Mucosa of descending colon (tissue), 3 donors: ENCODE data around the gene CABP4. TPM values are rescaled to one million over a fixed set of nuclear protein-coding genes. Genes with fewer than 3 reads are reported as not detected.

Experiments used
- ATAC-seq: fragments of 200-7000 bp; cut with Tn5 transposase; one replicate; pipeline ENCODE4 v1.9.1; 2020; ENCODE audit warnings: mild to moderate bottlenecking, moderate library complexity
- DNase-seq, 3 donors: peaks; one replicate each; pipeline ENCODE4 v3.0.0-alpha.2; 2020
- H3K36me3 ChIP-seq: fragments of 200-600 bp; one replicate; pipeline ENCODE4 v1.8.0; 2021; ENCODE audit warnings: low read depth, mild to moderate bottlenecking
- H3K4me1 ChIP-seq: fragments of 200-600 bp; one replicate; pipeline ENCODE4 v1.8.0; 2021; ENCODE audit warnings: low read depth, mild to moderate bottlenecking
- H3K4me3 ChIP-seq: fragments of 200-600 bp; one replicate; pipeline ENCODE4 v1.8.0; 2021; ENCODE audit warnings: mild to moderate bottlenecking
- H3K9me3 ChIP-seq: fragments of 200-600 bp; one replicate; pipeline ENCODE4 v1.8.0; 2021; ENCODE audit warnings: mild to moderate bottlenecking
- CTCF ChIP-seq: fragments of 200-600 bp; IDR thresholded peaks from one replicate; pipeline ENCODE4 v1.8.0; 2022; ENCODE audit warnings: antibody characterized with exemption, mild to moderate bottlenecking
- intact Hi-C, 2 donors: fragments of 100-400 bp; cut with DNase I in 1 of 2; cut with micrococcal nuclease in 1 of 2; formaldehyde crosslinking; loops; one replicate each; pipeline versions ENCODE4 v1.11.0 to v1.11.1; 2022; cut with DNase I, micrococcal nuclease
- total RNA-seq, 3 donors: library from RNA; stranded (reverse); fragmentation: NEBNext Ultra II Directional in 2 of 3; extraction: Animal tissue kit (Norgen Biotek cat#: 25700) in 2 of 3; gene quantifications; one replicate each; pipeline versions ENCODE4 v1.2.1 to v1.2.4, GENCODE V29; 2021 to 2023
- donor health status: DM: no; HTN: no; CAD: no; lungs with moderate emphysema.
- donor health status: DM: no; HTN: no; CAD: no.
- donor health status: DM: no; HTN: yes; CAD: no.

Gene CABP4
- total RNA-seq, 3 donors from 2014 or later: 0.95 to 1.9 (median 1.2) TPM

DNA sequence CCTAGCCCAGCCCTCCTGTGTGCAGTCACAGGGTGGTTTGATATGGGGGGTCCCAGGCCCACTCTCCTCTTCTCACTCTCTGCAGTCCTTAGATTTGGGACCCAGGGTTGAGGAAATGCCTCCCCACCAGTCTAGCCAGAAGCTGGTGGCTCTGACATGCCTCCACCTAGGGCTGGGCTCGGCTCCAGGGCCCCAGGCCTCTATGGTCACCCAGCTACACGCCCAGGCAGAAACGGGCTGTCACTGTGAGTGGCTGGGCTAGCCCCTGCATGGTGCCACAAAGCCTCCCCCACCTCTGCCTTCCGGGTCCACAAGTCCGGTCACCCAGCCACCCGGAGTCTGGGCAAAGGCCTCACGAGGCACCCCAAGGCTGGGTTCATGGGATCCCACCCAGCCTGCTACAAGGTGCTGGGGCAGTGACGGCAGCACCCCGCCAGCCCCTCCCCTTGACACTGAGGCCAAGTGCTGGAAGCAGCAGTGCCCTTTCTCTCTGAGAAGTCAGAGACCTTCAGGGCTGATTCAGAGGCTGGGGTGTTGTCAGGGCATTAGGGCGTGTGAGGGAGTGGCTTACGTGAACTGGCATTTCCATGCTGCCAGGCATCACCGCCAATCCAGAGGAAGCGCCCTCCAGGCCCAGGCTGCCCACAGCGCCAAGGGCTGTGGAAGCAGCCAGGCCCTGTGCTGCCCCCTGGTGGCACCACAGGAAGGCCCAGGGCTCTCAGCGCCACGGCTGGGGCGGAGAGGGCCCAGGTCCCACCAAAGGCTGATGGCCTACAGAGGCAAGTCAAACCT, 50.6 kb downstream of the CABP4 start:
- peak; percentile 94 to 96 (median 95) for DNase-seq
- peaks cover 31% of the 10 kb centered on the region for H3K4me1 ChIP-seq
- TF ChIP-seq CTCF: peak; percentile 95
- H3K4me3 ChIP-seq: no peak overlapping the region
- H3K36me3 ChIP-seq: no peaks in the 10 kb centered on the region
- intact Hi-C loops: no loop called here
- ATAC-seq: peak; percentile 65
- H3K9me3 ChIP-seq: no peaks in the 10 kb centered on the region

DNA sequence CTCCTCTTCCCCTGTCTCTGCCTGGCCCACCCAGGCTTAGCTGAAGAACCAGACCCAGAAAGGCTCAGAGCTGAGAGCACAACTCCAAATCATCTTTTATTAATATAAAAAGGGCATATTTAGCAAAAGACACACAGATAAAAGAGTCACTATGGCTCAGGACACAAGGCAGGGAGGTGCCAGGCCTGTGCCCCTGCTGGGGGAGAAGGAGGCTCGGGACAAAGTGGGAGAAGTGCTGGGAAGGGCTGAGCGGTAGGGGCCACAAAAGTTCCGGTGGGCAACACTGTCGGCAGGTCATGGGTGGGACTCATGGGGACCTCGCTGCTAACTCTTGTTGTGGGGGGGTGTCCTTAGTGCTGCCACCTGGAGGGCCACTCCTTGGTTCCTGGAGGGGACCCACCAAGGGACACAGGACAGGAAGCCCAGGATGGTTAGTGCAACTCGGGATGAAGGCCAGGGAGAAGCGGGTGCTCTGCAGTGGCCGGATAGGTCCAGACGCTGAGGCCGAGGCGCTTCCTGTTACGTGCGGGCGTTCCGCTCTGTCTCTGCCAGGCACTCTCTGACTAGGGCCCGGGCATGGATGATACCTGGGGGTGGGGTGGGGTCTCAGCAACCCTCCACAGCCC, 51.4 kb downstream of the CABP4 start:
- DNase-seq: peak; percentile 53 to 74 (median 54)
- no peak for ATAC-seq
- no peak for TF ChIP-seq CTCF
- Histone ChIP-seq H3K36me3 (no peaks in the 10 kb centered on the region), H3K4me3 (no peak overlapping the region), H3K9me3 (no peaks in the 10 kb centered on the region), H3K4me1 (peaks cover 31% of the 10 kb centered on the region)
- intact Hi-C loops: no loop called here

- Histone ChIP-seq H3K4me3 (peak overlapping the region; percentile 50), H3K36me3 (no peaks in the 10 kb centered on the region), H3K9me3 (no peaks in the 10 kb centered on the region), H3K4me1 (peaks cover 31% of the 10 kb centered on the region)
- DNase-seq (no peak), ATAC-seq (peak; percentile 42)
- TF ChIP-seq CTCF: no peak
- intact Hi-C loops: no loop called here
Measured at GRCh38 chr11:67507242-67507863, 52.2 kb downstream of the CABP4 start.

DNA sequence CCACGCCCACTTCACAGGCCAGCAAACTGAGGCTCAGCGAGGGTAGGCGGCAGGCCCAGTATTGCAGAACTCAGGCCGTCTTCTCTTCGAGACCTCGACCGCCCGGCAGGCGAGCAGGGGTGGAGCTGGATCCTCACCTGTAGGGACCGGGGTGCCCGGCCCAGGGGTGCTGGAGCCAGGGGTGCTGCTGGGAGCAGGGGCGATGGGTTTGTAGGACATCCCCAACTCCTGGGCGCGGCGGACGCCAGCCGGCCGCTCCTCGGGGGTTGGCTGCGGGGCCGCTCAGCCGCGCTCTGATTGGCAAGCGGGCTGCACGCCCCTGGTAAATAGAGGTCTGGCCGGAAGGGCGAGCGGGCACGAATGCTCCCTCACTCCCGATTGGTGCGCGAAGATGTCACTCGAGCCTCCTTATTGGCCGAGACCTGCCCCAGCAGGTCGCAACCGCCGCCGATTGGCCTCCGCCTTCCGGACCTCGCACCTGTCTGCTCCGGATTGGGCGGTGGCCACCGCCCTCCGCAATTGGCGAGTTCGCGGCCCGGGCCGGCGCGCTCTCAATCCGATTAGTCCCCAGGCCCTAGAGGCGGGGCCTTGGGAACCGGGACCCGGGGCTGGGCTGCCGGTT, 52.8 kb downstream of the CABP4 start, which contains the start of gene CDK2AP2:
CDK2AP2 (minus strand) TSS at position 299 of the 622 bp plus-strand sequence; CDS start at position 219, 80 bp downstream.
- H3K4me3 ChIP-seq: peak within 1 kb of the TSS; percentile 50
- ATAC-seq (peak; percentile 73), DNase-seq (peak; percentile 100)
- no peaks in the 10 kb centered on the region for H3K36me3 ChIP-seq
- intact Hi-C loops: no loop called here
- H3K4me1 ChIP-seq: peaks cover 31% of the 10 kb centered on the region
- TF ChIP-seq CTCF: no peak
- H3K9me3 ChIP-seq: no peaks in the 10 kb centered on the region

DNA sequence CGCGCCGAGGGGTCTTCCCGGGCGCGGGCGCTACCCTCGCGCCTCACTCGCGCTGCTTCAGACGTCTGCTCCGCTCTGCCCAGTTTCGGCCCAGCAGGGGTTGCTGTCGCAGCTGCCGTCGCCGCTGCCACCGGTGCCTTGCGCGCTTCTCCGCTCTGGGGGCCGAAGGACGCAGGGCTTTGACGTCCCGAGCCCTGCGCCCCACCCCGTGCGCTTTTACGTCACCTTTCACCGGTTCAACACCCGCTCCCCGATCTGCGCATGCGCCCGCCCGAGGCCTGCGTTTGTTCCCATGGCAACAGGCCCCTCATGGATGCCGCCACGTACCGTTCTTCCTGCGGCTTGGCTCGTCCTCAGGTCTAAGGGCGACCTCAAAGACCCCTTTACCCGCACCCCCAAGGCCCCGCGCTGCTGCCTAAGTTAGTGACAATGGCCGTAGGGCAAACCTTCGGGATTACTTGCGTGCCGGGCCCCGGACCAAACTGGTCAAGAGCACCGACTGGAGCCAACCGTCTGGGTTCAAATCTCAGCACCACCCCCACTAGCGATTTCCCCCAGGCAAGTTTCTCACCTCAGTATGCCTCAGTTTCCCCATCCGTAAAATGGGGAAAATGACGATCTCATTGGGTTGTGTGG, 53.5 kb downstream of the CABP4 start:
- intact Hi-C loops: no loop called here
- peak; percentile 45 for ATAC-seq
- Histone ChIP-seq H3K4me3 (peak overlapping the region; percentile 50), H3K4me1 (peaks cover 28% of the 10 kb centered on the region), H3K9me3 (no peaks in the 10 kb centered on the region), H3K36me3 (no peaks in the 10 kb centered on the region)
- no peak for TF ChIP-seq CTCF
- peak; percentile 98 to 100 (median 99) for DNase-seq
